Measurements from ENCODE around the gene PJA2. TPM values are rescaled to one million over a fixed set of nuclear protein-coding genes. Genes with fewer than 3 reads are reported as not detected.

PJA2 gene
- total RNA-seq, 1 experiment from 2014 or later: 51.5 TPM

GRCh38 chr5:109453251-109453650, 43.5 kb upstream of the PJA2 start:
- no peaks in the 10 kb centered on the region; the same call in 1 of the 2 replicates for H3K27me3 Mint-ChIP-seq (ENCODE audit: low read depth)
- peaks cover 18% of the 10 kb centered on the region for H3K36me3 Mint-ChIP-seq
- no peak for ATAC-seq
- CTCF ChIA-PET: no interaction called here
- H3K4me3 Mint-ChIP-seq: no peak overlapping the region
- peaks cover 13% of the 10 kb centered on the region for H3K4me1 Mint-ChIP-seq
- POLR2A ChIA-PET: no interaction called here
- no peak for DNase-seq (ENCODE audit: low spot score)
- H3K27ac Mint-ChIP-seq: no peak overlapping the region
- peaks cover 18% of the 10 kb centered on the region for H3K9me3 Mint-ChIP-seq
- TF ChIP-seq, protein P1, sequence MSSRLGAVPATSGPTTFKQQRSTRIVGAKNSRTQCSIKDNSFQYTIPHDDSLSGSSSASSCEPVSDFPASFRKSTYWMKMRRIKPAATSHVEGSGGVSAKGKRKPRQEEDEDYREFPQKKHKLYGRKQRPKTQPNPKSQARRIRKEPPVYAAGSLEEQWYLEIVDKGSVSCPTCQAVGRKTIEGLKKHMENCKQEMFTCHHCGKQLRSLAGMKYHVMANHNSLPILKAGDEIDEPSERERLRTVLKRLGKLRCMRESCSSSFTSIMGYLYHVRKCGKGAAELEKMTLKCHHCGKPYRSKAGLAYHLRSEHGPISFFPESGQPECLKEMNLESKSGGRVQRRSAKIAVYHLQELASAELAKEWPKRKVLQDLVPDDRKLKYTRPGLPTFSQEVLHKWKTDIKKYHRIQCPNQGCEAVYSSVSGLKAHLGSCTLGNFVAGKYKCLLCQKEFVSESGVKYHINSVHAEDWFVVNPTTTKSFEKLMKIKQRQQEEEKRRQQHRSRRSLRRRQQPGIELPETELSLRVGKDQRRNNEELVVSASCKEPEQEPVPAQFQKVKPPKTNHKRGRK (CRISPR knock-in tag; IDR thresholded peaks at IDR 0.05; ENCODE audit: borderline replicate concordance): no peak
- TF ChIP-seq SMAD3 (CRISPR knock-in tag; IDR thresholded peaks at IDR 0.05; ENCODE audit: borderline replicate concordance) (no peak), HMGXB4 (CRISPR knock-in tag; IDR thresholded peaks at IDR 0.05) (no peak), CDX4 (CRISPR knock-in tag; IDR thresholded peaks at IDR 0.05; ENCODE audit: borderline replicate concordance) (no peak), ZNF532 (CRISPR knock-in tag; IDR thresholded peaks at IDR 0.05; ENCODE audit: borderline replicate concordance) (no peak), ZBTB43 (CRISPR knock-in tag; IDR thresholded peaks at IDR 0.05) (no peak), ZNF671 (CRISPR knock-in tag; IDR thresholded peaks at IDR 0.05) (no peak), FOXP1 (CRISPR knock-in tag; IDR thresholded peaks at IDR 0.05; ENCODE audit: borderline replicate concordance) (no peak), IRF2 (CRISPR knock-in tag; IDR thresholded peaks at IDR 0.05; ENCODE audit: borderline replicate concordance, low read depth) (no peak), MAX (CRISPR knock-in tag; IDR thresholded peaks at IDR 0.05) (no peak)
- TF ChIP-seq, protein P2, sequence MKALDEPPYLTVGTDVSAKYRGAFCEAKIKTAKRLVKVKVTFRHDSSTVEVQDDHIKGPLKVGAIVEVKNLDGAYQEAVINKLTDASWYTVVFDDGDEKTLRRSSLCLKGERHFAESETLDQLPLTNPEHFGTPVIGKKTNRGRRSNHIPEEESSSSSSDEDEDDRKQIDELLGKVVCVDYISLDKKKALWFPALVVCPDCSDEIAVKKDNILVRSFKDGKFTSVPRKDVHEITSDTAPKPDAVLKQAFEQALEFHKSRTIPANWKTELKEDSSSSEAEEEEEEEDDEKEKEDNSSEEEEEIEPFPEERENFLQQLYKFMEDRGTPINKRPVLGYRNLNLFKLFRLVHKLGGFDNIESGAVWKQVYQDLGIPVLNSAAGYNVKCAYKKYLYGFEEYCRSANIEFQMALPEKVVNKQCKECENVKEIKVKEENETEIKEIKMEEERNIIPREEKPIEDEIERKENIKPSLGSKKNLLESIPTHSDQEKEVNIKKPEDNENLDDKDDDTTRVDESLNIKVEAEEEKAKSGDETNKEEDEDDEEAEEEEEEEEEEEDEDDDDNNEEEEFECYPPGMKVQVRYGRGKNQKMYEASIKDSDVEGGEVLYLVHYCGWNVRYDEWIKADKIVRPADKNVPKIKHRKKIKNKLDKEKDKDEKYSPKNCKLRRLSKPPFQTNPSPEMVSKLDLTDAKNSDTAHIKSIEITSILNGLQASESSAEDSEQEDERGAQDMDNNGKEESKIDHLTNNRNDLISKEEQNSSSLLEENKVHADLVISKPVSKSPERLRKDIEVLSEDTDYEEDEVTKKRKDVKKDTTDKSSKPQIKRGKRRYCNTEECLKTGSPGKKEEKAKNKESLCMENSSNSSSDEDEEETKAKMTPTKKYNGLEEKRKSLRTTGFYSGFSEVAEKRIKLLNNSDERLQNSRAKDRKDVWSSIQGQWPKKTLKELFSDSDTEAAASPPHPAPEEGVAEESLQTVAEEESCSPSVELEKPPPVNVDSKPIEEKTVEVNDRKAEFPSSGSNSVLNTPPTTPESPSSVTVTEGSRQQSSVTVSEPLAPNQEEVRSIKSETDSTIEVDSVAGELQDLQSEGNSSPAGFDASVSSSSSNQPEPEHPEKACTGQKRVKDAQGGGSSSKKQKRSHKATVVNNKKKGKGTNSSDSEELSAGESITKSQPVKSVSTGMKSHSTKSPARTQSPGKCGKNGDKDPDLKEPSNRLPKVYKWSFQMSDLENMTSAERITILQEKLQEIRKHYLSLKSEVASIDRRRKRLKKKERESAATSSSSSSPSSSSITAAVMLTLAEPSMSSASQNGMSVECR (CRISPR knock-in tag; IDR thresholded peaks at IDR 0.05; ENCODE audit: borderline replicate concordance): no peak
- TF ChIP-seq, protein P3, sequence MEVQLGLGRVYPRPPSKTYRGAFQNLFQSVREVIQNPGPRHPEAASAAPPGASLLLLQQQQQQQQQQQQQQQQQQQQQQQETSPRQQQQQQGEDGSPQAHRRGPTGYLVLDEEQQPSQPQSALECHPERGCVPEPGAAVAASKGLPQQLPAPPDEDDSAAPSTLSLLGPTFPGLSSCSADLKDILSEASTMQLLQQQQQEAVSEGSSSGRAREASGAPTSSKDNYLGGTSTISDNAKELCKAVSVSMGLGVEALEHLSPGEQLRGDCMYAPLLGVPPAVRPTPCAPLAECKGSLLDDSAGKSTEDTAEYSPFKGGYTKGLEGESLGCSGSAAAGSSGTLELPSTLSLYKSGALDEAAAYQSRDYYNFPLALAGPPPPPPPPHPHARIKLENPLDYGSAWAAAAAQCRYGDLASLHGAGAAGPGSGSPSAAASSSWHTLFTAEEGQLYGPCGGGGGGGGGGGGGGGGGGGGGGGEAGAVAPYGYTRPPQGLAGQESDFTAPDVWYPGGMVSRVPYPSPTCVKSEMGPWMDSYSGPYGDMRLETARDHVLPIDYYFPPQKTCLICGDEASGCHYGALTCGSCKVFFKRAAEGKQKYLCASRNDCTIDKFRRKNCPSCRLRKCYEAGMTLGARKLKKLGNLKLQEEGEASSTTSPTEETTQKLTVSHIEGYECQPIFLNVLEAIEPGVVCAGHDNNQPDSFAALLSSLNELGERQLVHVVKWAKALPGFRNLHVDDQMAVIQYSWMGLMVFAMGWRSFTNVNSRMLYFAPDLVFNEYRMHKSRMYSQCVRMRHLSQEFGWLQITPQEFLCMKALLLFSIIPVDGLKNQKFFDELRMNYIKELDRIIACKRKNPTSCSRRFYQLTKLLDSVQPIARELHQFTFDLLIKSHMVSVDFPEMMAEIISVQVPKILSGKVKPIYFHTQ (CRISPR knock-in tag; IDR thresholded peaks at IDR 0.05): no peak
- TF ChIP-seq, protein P4, sequence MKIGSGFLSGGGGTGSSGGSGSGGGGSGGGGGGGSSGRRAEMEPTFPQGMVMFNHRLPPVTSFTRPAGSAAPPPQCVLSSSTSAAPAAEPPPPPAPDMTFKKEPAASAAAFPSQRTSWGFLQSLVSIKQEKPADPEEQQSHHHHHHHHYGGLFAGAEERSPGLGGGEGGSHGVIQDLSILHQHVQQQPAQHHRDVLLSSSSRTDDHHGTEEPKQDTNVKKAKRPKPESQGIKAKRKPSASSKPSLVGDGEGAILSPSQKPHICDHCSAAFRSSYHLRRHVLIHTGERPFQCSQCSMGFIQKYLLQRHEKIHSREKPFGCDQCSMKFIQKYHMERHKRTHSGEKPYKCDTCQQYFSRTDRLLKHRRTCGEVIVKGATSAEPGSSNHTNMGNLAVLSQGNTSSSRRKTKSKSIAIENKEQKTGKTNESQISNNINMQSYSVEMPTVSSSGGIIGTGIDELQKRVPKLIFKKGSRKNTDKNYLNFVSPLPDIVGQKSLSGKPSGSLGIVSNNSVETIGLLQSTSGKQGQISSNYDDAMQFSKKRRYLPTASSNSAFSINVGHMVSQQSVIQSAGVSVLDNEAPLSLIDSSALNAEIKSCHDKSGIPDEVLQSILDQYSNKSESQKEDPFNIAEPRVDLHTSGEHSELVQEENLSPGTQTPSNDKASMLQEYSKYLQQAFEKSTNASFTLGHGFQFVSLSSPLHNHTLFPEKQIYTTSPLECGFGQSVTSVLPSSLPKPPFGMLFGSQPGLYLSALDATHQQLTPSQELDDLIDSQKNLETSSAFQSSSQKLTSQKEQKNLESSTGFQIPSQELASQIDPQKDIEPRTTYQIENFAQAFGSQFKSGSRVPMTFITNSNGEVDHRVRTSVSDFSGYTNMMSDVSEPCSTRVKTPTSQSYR (CRISPR knock-in tag; IDR thresholded peaks at IDR 0.05): no peak
- TF ChIP-seq, protein P5, sequence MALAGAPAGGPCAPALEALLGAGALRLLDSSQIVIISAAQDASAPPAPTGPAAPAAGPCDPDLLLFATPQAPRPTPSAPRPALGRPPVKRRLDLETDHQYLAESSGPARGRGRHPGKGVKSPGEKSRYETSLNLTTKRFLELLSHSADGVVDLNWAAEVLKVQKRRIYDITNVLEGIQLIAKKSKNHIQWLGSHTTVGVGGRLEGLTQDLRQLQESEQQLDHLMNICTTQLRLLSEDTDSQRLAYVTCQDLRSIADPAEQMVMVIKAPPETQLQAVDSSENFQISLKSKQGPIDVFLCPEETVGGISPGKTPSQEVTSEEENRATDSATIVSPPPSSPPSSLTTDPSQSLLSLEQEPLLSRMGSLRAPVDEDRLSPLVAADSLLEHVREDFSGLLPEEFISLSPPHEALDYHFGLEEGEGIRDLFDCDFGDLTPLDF (CRISPR knock-in tag; IDR thresholded peaks at IDR 0.05): no peak
